ENCODE results near the gene IAH1. TPM values are rescaled to one million over a fixed set of nuclear protein-coding genes. Genes with fewer than 3 reads are reported as not detected.
"Not testable (repeated sequence)": the region's sequence is repeated elsewhere in the genome, so short reads cannot be mapped to it uniquely, and the experiment has no call there.

IAH1 gene
- total and polyA plus RNA-seq, 10 of the 15 experiments (the other 5 are each of a cell fraction or from before 2014, with no cell fraction given), result 57.4 to 125 (median 75.8) TPM

- intact Hi-C loops (cut with micrococcal nuclease; ENCODE audit: unreplicated experiment), result not testable (repeated sequence)
These were observed 39.6 kb downstream of the IAH1 start for GRCh38 chr2:9513946-9514345.

GRCh38 chr2:9517118-9517782 lies 42.9 kb downstream of the IAH1 start:
- ATAC-seq (no peak), DNase-seq (ENCODE audit: low read depth, low spot score) (no peak), FAIRE-seq (no peak)
- Histone ChIP-seq H3K36me3 (ENCODE audit: control insufficient read depth in 2 of 2, insufficient read depth in 2 of 2, low read length in 1 of 2) (peaks cover 7 to 27% of the 10 kb centered on the region in 2 experiments), H3K27me3 (replicated peaks in 1 of 2; ENCODE audit: control insufficient read depth in 2 of 2, insufficient read depth in 2 of 2, low read length in 1 of 2) (no peaks in the 10 kb centered on the region), H3K4me3 (no peak overlapping the region), H3K9ac (ENCODE audit: control insufficient read depth, insufficient read depth, low read length) (no peak overlapping the region), H3K79me2 (ENCODE audit: control insufficient read depth, insufficient read depth, low read length) (no peaks in the 10 kb centered on the region), H3K4me1 (ENCODE audit: control insufficient read depth, insufficient read depth, low read length) (no peaks in the 10 kb centered on the region), H3K4me2 (ENCODE audit: control insufficient read depth, insufficient read depth) (no peak overlapping the region), H3K27ac (ENCODE audit: control insufficient read depth, insufficient read depth) (no peak overlapping the region), H4K20me1 (ENCODE audit: control insufficient read depth, insufficient read depth) (no peaks in the 10 kb centered on the region), H2AFZ (ENCODE audit: control insufficient read depth, low read depth, low read length) (no peak overlapping the region), H3K9me3 (replicated peaks; ENCODE audit: control insufficient read depth, insufficient read depth, low read length) (no peaks in the 10 kb centered on the region)
- TF ChIP-seq HSF1 (IDR thresholded peaks at IDR 0.05; ENCODE audit: low read depth, low read length), result no peak
- TF ChIP-seq ZBTB40 (IDR thresholded peaks at IDR 0.05; ENCODE audit: borderline replicate concordance), result no peak
- ChIA-PET CTCF (no interaction called here), SMC1A (ENCODE audit: uncharacterized antibody, unreplicated experiment) (interaction anchor here (1.4 to 1.7 kb wide), 3 partner anchors 18 to 42 kb away, joined by 4 to 5 read pairs (median 4); partner anchors contain the start of gene ADAM17), RAD21 (ENCODE audit: unreplicated experiment) (no interaction called here), POLR2A (interaction anchor here (0.6 to 1.5 kb wide), 5 partner anchors 9 to 763 kb away, joined by 3 to 7 read pairs (median 5); no protein-coding TSS in a partner anchor)
- in situ Hi-C loops (cut with MboI) (no loop called here), intact Hi-C loops (cut with micrococcal nuclease; ENCODE audit: unreplicated experiment) (no loop called here)
- WGBS (ENCODE audit: insufficient coverage, insufficient replicate concordance, low lambda C conversion rate, missing lambda C conversion rate), result 98% methylated on average over 2 of the region's 2 CpGs
- no TSS peak for BruUV-seq (replicated peaks)

More at GRCh38 chr2:9513946-9514345, 39.6 kb downstream of the IAH1 start:
- ATAC-seq; H3K9me3 ChIP-seq (replicated peaks; ENCODE audit: control insufficient read depth, insufficient read depth, low read length); H3K4me2 ChIP-seq (ENCODE audit: control insufficient read depth, insufficient read depth); in situ Hi-C loops (cut with MboI); H3K9ac ChIP-seq (ENCODE audit: control insufficient read depth, insufficient read depth, low read length); RAD21 ChIA-PET (ENCODE audit: unreplicated experiment); H3K4me1 ChIP-seq (ENCODE audit: control insufficient read depth, insufficient read depth, low read length); BruUV-seq (replicated peaks); POLR2A ChIA-PET; FAIRE-seq; H4K20me1 ChIP-seq (ENCODE audit: control insufficient read depth, insufficient read depth); CTCF ChIA-PET; H3K27me3 ChIP-seq (replicated peaks in 1 of 2; ENCODE audit: control insufficient read depth in 2 of 2, insufficient read depth in 2 of 2, low read length in 1 of 2); DNase-seq (ENCODE audit: low read depth, low spot score); H3K79me2 ChIP-seq (ENCODE audit: control insufficient read depth, insufficient read depth, low read length); SMC1A ChIA-PET (ENCODE audit: uncharacterized antibody, unreplicated experiment); H2AFZ ChIP-seq (ENCODE audit: control insufficient read depth, low read depth, low read length); H3K27ac ChIP-seq (ENCODE audit: control insufficient read depth, insufficient read depth); H3K4me3 ChIP-seq: not testable (repeated sequence)
- H3K36me3 ChIP-seq (ENCODE audit: control insufficient read depth in 2 of 2, insufficient read depth in 2 of 2, low read length in 1 of 2), result peaks cover 4 to 21% of the 10 kb centered on the region in 2 experiments; a peak in 3 of 4 replicates
- WGBS (ENCODE audit: insufficient coverage, insufficient replicate concordance, low lambda C conversion rate, missing lambda C conversion rate), result 100% methylated on average over 3 of the region's 3 CpGs

Data from GM12878 (cell line).